ENCODE data around the gene TYR. TPM values are rescaled to one million over a fixed set of nuclear protein-coding genes. Genes with fewer than 3 reads are reported as not detected.
"Not testable (repeated sequence)": the region's sequence is repeated elsewhere in the genome, so short reads cannot be mapped to it uniquely, and the experiment has no call there.

The TYR gene
- total RNA-seq, 6 donors from 2014 or later, result not detected

DNA sequence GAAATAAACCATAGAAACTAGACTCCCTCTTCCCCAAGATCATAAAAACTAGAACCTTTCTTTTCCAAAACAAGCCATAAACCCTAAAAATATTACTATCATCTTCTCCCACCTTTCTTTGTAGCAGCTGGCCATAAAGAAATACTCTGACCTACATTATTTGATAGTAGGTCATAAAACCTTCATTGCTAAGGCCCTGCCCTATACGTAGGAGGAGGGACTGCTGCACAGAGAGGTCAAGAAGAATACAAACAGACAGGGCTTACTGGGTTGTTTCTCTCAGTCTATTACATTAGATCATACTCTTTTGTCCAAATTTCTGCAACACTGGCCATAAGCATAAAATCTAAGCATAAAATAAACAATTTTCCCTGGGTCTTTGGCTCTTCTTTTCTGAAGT, 101.5 kb downstream of the TYR start:
- ATAC-seq (ENCODE audit: low FRiP score in 2 of 2) (no peak), DNase-seq (no peak)
- 77 to 91% methylated on average over 1 of the region's 1 CpG for WGBS, 2 donors
- Histone ChIP-seq H3K4me3 (no peak overlapping the region), H3K27me3 (no peaks in the 10 kb centered on the region), H3K4me1 (no peaks in the 10 kb centered on the region), H3K27ac (no peak overlapping the region), H3K36me3 (no peaks in the 10 kb centered on the region), H3K9me3 (no peaks in the 10 kb centered on the region)
- TF ChIP-seq POLR2A (IDR thresholded peaks at IDR 0.05) (no peak), POLR2AphosphoS5 (IDR thresholded peaks at IDR 0.05) (no peak), EP300 (IDR thresholded peaks at IDR 0.05) (no peak)
- TF ChIP-seq, protein P1, sequence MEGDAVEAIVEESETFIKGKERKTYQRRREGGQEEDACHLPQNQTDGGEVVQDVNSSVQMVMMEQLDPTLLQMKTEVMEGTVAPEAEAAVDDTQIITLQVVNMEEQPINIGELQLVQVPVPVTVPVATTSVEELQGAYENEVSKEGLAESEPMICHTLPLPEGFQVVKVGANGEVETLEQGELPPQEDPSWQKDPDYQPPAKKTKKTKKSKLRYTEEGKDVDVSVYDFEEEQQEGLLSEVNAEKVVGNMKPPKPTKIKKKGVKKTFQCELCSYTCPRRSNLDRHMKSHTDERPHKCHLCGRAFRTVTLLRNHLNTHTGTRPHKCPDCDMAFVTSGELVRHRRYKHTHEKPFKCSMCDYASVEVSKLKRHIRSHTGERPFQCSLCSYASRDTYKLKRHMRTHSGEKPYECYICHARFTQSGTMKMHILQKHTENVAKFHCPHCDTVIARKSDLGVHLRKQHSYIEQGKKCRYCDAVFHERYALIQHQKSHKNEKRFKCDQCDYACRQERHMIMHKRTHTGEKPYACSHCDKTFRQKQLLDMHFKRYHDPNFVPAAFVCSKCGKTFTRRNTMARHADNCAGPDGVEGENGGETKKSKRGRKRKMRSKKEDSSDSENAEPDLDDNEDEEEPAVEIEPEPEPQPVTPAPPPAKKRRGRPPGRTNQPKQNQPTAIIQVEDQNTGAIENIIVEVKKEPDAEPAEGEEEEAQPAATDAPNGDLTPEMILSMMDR (IDR thresholded peaks at IDR 0.05), result no peak

DNA sequence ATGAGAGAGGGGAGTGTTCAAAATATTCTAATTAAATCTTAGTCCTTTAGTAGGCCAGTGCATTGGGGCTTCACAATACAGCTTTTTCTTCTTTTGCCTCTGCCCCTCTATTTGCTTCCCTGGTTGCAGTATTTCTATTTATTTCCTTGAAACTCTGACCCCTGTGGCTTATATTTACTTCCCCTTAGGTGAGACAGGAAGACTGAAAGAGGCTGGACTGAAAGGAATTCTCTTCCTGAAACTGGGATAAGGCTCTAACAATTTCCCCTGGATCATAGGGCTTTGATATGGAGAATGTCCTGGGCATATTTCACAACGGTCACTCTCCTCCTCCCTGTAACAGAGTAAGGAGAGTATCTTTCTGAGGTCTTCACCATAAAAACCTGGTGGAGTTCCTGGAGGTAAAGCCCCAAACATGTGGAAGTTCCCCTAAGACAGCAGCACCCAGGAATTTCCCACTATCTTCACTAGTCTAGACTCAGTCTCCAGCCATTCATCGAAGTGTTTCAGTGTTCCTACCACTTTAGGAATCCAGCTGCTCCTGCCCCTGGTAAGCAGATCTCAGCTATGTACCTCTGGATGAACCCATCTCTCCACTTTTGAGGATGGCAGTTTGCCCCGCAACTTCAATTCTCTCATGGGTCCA, 103.5 kb downstream of the TYR start:
- not testable (repeated sequence) for H3K27me3 ChIP-seq; H3K27ac ChIP-seq; ATAC-seq (ENCODE audit: low FRiP score in 2 of 2); DNase-seq; H3K4me3 ChIP-seq; H3K4me1 ChIP-seq; H3K36me3 ChIP-seq; H3K9me3 ChIP-seq
- WGBS, 2 donors, result 66 to 75% methylated on average over 3 of the region's 3 CpGs

DNA sequence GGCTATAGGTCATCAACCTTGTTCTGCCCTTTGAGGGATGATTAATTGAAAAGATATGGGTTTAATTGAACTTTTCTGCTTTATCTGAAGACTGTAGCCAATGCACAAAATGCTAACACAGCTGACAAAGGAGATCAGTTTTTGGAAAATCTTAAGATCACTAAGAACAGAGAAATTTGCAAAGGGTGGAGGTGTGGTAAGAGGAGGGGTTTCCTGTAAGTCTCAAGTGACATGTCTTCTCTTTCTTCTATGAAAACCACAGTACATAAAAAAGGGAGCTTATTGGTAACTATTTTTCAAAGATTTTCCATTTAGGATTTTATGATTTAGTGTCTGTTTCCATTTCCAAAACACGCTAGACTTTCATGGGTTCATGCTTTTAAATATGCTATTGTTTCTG, 108.9 kb downstream of the TYR start:
- H3K4me3 ChIP-seq; H3K9me3 ChIP-seq; H3K4me1 ChIP-seq; H3K36me3 ChIP-seq; ATAC-seq (ENCODE audit: low FRiP score in 2 of 2); H3K27ac ChIP-seq; DNase-seq; H3K27me3 ChIP-seq: not testable (repeated sequence)
- 66 to 96% methylated on average over 1 of the region's 1 CpG for WGBS, 2 donors

DNA sequence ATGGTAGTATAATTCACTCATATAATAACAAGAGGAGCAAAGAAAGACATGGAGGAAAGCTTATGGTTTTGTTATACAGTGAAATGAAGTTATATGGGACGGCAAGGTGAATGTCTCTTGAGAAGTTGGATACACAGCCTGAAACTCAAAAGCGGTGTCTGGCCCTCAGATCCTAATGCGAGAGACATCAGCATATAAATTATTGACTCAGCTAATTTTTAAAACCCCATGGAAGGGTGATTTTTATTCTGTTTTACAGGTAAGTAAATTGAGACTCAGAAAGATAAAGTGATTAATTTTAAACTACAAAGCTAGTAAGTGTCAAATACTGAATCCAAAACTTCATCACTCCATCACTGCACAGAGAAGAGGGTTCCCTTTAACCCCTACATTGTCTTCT, 110.3 kb downstream of the TYR start:
- not testable (repeated sequence) for DNase-seq; H3K27ac ChIP-seq; H3K9me3 ChIP-seq; ATAC-seq (ENCODE audit: low FRiP score in 2 of 2); H3K4me3 ChIP-seq; H3K27me3 ChIP-seq; H3K36me3 ChIP-seq; H3K4me1 ChIP-seq
- 88 to 91% methylated on average over 3 of the region's 3 CpGs for WGBS, 2 donors

DNA sequence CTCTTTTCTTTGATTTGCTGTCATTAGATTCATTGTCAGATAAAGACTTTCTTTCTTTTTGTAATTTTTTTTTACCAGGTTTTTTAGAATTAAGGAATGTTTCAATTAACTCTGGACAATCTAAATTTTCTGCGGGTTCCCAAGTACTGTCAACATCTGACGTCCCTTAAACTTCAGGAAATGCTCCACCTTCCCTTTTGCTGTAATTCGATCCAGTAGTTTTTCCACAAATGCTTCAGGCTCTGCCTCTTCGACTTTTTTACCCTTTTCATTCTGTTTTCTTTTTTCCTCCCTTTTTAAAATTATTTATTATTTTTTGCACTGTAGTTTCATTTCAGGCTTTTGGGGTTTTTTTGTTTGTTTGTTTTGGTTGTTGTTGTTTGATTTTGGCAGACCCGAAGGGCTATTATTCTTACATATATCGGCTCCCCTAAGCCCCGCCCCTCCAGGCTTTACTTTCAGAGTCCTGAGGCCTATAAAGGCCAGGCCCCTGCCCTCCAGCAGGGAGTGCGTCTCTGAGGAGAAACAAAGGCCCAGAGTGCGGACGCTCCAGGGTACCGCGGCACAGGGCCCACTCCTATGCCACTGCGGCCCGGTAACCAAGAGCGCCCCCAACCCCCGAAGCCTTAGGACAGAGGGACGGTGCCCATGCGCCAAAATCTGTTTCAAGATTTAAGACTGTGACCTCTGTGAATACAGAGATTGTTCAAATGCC, 116.4 kb downstream of the TYR start:
- no peaks in the 10 kb centered on the region for H3K27me3 ChIP-seq
- no peaks in the 10 kb centered on the region for H3K36me3 ChIP-seq
- peak; percentile 37 to 72 for ATAC-seq (ENCODE audit: low FRiP score in 2 of 2)
- no peaks in the 10 kb centered on the region for H3K9me3 ChIP-seq
- no peak overlapping the region for H3K27ac ChIP-seq
- peak overlapping the region in 1 of 4 donors; percentile 7 for H3K4me3 ChIP-seq
- H3K4me1 ChIP-seq, result no peaks in the 10 kb centered on the region
- peak in 1 of 2 donors; percentile 15 for DNase-seq
- WGBS, 2 donors, result 34 to 35% methylated on average over 11 to 17 of the region's 18 CpGs
- TF ChIP-seq, protein P1 (IDR thresholded peaks at IDR 0.05), result no peak
- no peak for TF ChIP-seq EP300 (IDR thresholded peaks at IDR 0.05)

DNA sequence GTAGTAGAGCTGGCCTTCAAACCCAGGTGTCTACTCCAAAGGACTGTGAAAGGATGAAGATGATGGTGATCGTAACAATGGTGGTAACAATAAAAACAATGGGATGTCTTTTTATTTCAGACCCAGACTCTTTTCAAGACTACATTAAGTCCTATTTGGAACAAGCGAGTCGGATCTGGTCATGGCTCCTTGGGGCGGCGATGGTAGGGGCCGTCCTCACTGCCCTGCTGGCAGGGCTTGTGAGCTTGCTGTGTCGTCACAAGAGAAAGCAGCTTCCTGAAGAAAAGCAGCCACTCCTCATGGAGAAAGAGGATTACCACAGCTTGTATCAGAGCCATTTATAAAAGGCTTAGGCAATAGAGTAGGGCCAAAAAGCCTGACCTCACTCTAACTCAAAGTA, 117.3 kb downstream of the TYR start:
- H3K4me1 ChIP-seq; ATAC-seq (ENCODE audit: low FRiP score in 2 of 2); H3K4me3 ChIP-seq; H3K27ac ChIP-seq; H3K36me3 ChIP-seq; H3K9me3 ChIP-seq; H3K27me3 ChIP-seq: not testable (repeated sequence)
- WGBS, 2 donors, result 91 to 96% methylated on average over 7 of the region's 7 CpGs
- peak in 1 of 2 donors; percentile 54 for DNase-seq

DNA sequence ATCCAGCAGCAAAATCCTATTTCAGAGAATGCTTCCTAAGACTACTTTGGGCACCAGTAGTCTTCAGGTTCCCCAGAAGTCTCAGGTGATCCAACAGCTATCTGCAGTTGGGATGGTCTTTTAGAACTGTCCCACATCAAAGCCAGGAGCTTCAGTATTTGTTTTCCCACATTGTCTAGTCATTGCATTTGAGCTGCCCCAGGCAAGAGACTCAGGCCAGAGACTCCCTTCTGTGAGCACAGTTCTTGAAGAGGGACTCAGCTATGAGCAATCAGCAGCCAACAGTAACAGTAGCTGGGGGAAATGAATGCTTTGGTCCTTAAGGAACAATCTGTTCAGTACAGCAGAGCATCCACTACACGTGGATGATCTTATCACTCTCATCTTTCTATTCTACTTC, 125.4 kb downstream of the TYR start:
- H3K9me3 ChIP-seq; H3K4me1 ChIP-seq; H3K36me3 ChIP-seq; ATAC-seq (ENCODE audit: low FRiP score in 2 of 2); H3K27ac ChIP-seq; DNase-seq; H3K4me3 ChIP-seq; H3K27me3 ChIP-seq: not testable (repeated sequence)
- 47 to 53% methylated on average over 1 of the region's 1 CpG for WGBS, 2 donors

DNA sequence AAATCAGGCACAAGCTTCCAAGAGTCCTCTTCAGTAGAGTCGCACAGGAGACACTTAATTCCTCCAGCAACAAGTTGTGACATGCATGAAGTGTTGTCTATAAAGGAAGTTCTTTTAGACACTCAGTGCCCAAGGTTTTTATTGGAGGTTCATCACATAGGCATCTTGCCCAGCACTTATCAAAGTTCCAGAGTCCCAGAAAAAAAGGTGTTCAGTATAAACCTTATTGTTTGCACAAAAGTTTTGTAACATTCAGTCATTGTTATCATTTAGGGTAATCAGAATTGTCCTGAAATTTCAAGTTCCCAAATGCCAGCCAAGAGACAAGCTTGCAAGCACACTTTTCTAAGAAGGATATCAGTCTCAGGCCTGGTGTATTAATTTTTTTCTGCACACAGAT, 130.6 kb downstream of the TYR start:
- not testable (repeated sequence) for H3K27ac ChIP-seq; DNase-seq; H3K27me3 ChIP-seq; H3K36me3 ChIP-seq; ATAC-seq (ENCODE audit: low FRiP score in 2 of 2); H3K9me3 ChIP-seq; H3K4me3 ChIP-seq; H3K4me1 ChIP-seq
- WGBS, 2 donors, result 64 to 84% methylated on average over 1 of the region's 1 CpG

DNA sequence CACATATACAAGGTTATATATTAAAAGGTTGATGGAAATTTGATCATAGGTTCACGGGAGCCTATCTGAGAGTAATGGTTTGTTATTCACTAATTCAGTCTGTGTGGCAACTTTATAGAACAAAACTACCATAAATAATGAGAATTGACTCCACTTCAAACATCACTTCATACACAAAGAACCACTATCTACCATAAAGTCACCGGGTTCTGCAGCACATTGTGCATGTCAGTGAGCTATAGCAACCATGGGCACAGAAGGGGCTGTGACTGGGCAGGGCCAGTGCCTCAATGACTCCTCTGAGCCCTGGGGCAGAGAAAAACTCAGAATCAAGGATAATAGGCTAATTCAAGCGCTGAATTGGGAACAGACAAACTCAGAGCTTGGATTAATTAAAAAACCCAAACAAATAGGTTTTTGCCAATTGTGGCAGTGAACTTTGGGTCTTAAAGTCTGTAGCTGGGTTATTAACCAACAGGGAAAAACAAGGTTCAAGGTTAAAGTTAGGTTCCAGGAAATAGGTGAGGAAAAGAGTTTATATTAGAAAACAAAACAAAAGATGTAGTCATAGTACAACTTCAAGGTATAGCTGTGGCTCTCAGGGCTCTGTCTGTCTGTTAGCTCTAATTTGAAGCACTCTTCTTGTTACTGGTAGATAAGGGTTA, 131.8 kb downstream of the TYR start:
- ATAC-seq (ENCODE audit: low FRiP score in 2 of 2); DNase-seq: not testable (repeated sequence)

DNA sequence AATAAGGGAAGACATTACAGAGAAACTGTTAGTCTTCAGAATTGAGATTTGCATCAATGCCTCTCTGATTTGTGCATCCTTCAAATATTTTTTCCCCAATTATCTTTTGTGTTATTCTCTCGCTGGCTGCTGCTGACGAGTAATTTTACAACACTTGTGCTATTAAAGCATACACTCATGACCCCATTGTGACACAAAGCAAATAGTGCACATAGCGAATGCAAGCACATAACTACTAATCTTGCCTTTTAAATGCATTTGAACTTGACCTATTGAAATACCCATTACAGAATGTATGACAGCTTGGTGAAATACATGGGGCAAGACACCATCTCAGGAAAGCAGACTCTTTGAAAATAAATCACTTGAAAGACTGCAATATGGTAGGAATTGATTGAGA, 132.9 kb downstream of the TYR start:
- WGBS, 2 donors, result 65 to 72% methylated on average over 3 of the region's 3 CpGs

More for the DNA sequence above, 131.8 kb downstream of the TYR start:
- not testable (repeated sequence) for H3K9me3 ChIP-seq, H3K4me3 ChIP-seq, H3K36me3 ChIP-seq, H3K4me1 ChIP-seq, H3K27ac ChIP-seq, H3K27me3 ChIP-seq
- WGBS, 2 donors, result 74 to 84% methylated on average over 3 of the region's 3 CpGs

More for the DNA sequence above, 132.9 kb downstream of the TYR start:
- not testable (repeated sequence) for DNase-seq; H3K36me3 ChIP-seq; H3K27me3 ChIP-seq; H3K27ac ChIP-seq; ATAC-seq (ENCODE audit: low FRiP score in 2 of 2); H3K4me1 ChIP-seq; H3K9me3 ChIP-seq; H3K4me3 ChIP-seq
